GM18951 (cell line): ENCODE results near the gene PTTG1IP.

Experiments
- POLR2A ChIP-seq: IDR thresholded peaks from 4 replicates; pipeline ENCODE4 v1.6.1; 2011; ENCODE audit warnings: mild to moderate bottlenecking; ENCODE audit not compliant: insufficient read length, insufficient read depth; ENCODE audit errors: extremely low read depth
- in situ Hi-C: fragments of 300-500 bp; cut with MboI; formaldehyde crosslinking; loops from one replicate; pipeline ENCODE4 v1.12.0; 2022; ENCODE audit warnings: low sequenced_read_pairs, mixed read lengths, inconsistent platforms; ENCODE audit not compliant: unreplicated experiment

PTTG1IP gene

GRCh38 chr21:44799646-44800045 lies 73.8 kb downstream of the PTTG1IP start:
- in situ Hi-C loops: no loop called here
- TF ChIP-seq POLR2A: no peak
